NCI-H128 (cell line): ENCODE measurements around the gene CFAP69.
A peak's percentile ranks its signal among the peaks of the same experiment; 100 is the strongest.

Experiments
- DNase-seq: peaks from one replicate; lab custom pipeline; 2025; ENCODE audit not compliant: unreplicated experiment; lab: John Stamatoyannopoulos, UW

The CFAP69 gene

GRCh38 chr7:90244909-90245851 is at the start of gene CFAP69:
CFAP69 (plus strand) TSS chr7:90245174; CDS start chr7:90245425, 251 bp downstream.
- DNase-seq: peak; percentile 23

GRCh38 chr7:90201500-90202195 is 43.3 kb upstream of the CFAP69 start:
- no peak for DNase-seq

GRCh38 chr7:90207956-90208355 is 37.0 kb upstream of the CFAP69 start:
- DNase-seq: no peak

GRCh38 chr7:90209776-90210175 is 35.2 kb upstream of the CFAP69 start:
- no peak for DNase-seq

- no peak for DNase-seq
These were observed 34.5 kb upstream of the CFAP69 start for GRCh38 chr7:90210475-90210874.

GRCh38 chr7:90210981-90211380 is 34.0 kb upstream of the CFAP69 start:
- DNase-seq: no peak

GRCh38 chr7:90211391-90212148 is 33.4 kb upstream of the CFAP69 start, which contains the start of gene STEAP2:
STEAP2 (plus strand) TSS chr7:90211740; CDS start chr7:90225083, 13,343 bp downstream.
- no peak for DNase-seq

- DNase-seq: no peak
These were observed 32.9 kb upstream of the CFAP69 start for GRCh38 chr7:90212149-90212495.

- no peak for DNase-seq
These were observed 31.5 kb upstream of the CFAP69 start for GRCh38 chr7:90213521-90213920.

GRCh38 chr7:90216080-90216674 is 28.8 kb upstream of the CFAP69 start:
- DNase-seq: no peak

- no peak for DNase-seq
These were observed 28.2 kb upstream of the CFAP69 start for GRCh38 chr7:90216771-90217170.

GRCh38 chr7:90222390-90222789 is 22.6 kb upstream of the CFAP69 start:
- DNase-seq: no peak

GRCh38 chr7:90222811-90223725 is 21.9 kb upstream of the CFAP69 start:
- DNase-seq: no peak

- DNase-seq: no peak
These were observed 20.8 kb upstream of the CFAP69 start for GRCh38 chr7:90224195-90224594.

- no peak for DNase-seq
These were observed 19.8 kb upstream of the CFAP69 start for GRCh38 chr7:90225181-90225580.

GRCh38 chr7:90225601-90226000 is 19.4 kb upstream of the CFAP69 start:
- no peak for DNase-seq

- no peak for DNase-seq
These were observed 17.7 kb upstream of the CFAP69 start for GRCh38 chr7:90227259-90227658.

GRCh38 chr7:90229682-90230081 is 15.3 kb upstream of the CFAP69 start:
- DNase-seq: no peak

GRCh38 chr7:90230834-90231233 is 14.1 kb upstream of the CFAP69 start:
- no peak for DNase-seq

- DNase-seq: no peak
These were observed 13.7 kb upstream of the CFAP69 start for GRCh38 chr7:90231304-90231703.
